Activated CD4-positive, alpha-beta T cell treated with anti-CD3 and anti-CD28 coated beads, Interleukin-2, amount 10 ng/mL, durations not matched to agents 7 days and 5 days (primary cell): ENCODE measurements around the gene NIT2. TPM values are rescaled to one million over a fixed set of nuclear protein-coding genes. Genes with fewer than 3 reads are reported as not detected.

Experiments used
- CTCF ChIA-PET: fragments of 350-600 bp; sonication (Branson Sonifier 250); formaldehyde crosslinking; loops from one replicate; lab custom pipeline; 2021; ENCODE audit warnings: antibody characterized with exemption; lab: Charles Lee
- POLR2A ChIA-PET: fragments of 350-600 bp; sonication (Branson Sonifier 250); formaldehyde crosslinking; loops from one replicate; lab custom pipeline; 2021; ENCODE audit warnings: antibody characterized with exemption; lab: Charles Lee
- DNase-seq: peaks from one replicate; pipeline ENCODE4 v3.0.0-alpha.2; 2020
- H3K27ac Mint-ChIP-seq: one replicate; pipeline ENCODE4 v1.8.0; 2021; ENCODE audit warnings: mild to moderate bottlenecking, moderate library complexity, mixed read lengths
- H3K27me3 Mint-ChIP-seq: one replicate; pipeline ENCODE4 v1.8.0; 2021; ENCODE audit warnings: mixed read lengths
- H3K36me3 Mint-ChIP-seq: one replicate; pipeline ENCODE4 v1.8.0; 2021; ENCODE audit warnings: low read depth, mixed read lengths
- H3K4me1 Mint-ChIP-seq: one replicate; pipeline ENCODE4 v1.8.0; 2021; ENCODE audit warnings: mixed read lengths
- H3K4me3 Mint-ChIP-seq: one replicate; pipeline ENCODE4 v1.8.0; 2021; ENCODE audit warnings: mild to moderate bottlenecking, moderate library complexity, mixed read lengths
- H3K9me3 Mint-ChIP-seq: one replicate; pipeline ENCODE4 v1.8.0; 2021; ENCODE audit warnings: mixed read lengths
- total RNA-seq, 2 experiments: library from RNA; stranded (reverse); gene quantifications; one replicate each; pipeline ENCODE4 v1.2.3, GENCODE V29; 2021

The NIT2 gene, protein sequence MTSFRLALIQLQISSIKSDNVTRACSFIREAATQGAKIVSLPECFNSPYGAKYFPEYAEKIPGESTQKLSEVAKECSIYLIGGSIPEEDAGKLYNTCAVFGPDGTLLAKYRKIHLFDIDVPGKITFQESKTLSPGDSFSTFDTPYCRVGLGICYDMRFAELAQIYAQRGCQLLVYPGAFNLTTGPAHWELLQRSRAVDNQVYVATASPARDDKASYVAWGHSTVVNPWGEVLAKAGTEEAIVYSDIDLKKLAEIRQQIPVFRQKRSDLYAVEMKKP
- total RNA-seq, result 10 to 100 TPM; 41.7 to 45.7 TPM

DNA sequence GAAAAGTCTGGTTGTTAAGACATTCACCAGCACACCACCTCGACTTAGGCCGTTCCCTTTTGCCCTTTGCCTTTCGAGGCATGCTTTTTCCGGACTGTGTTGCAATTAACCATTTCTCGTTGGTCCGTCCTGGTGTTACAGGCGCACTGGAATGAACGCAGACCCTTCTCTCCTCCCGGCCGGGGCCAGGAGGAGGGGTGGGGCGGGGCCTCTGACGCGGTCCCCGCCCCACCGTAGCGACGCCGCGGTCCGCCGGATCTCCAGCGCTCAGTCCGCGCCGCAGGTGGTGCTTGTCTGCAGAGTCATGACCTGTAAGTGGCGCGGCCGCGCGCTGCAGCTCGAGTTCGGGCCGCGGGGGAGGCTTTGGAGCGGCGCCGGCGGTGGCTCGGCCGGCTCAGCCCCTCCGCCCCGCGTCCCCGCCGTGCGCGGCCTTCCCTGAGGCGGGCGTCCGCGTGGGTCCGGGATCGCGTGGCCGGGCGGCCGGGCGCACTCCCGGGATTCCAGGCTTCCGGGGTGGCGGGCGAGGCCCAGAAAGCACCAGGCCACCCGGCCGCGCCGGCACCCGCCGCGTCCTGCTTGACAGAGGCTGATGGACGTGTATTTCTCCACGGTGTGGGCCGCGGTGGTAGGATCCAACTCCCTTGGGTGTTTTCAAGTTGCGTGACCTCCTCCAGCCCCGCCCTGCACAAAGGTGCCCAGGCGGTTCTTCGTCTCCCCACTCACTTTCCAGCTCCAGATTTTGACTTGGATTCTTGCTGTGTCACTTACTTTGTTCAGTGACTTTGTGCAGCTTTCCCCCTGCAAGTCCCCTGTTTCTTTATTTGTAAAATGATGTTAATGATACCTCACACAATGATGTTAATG is at the start of gene NIT2:
NIT2 (plus strand) TSS at position 270 of the 864 bp plus-strand sequence; CDS start at position 305, 35 bp downstream.
- H3K27me3 Mint-ChIP-seq, result no peaks in the 10 kb centered on the region
- peak within 1 kb of the TSS; percentile 85 for H3K4me3 Mint-ChIP-seq
- H3K36me3 Mint-ChIP-seq, result peaks cover 9% of the 10 kb centered on the region
- H3K9me3 Mint-ChIP-seq, result no peaks in the 10 kb centered on the region
- H3K27ac Mint-ChIP-seq, result peak within 1 kb of the TSS; percentile 92
- DNase-seq, result peak; percentile 84
- ChIA-PET POLR2A (no interaction called here), CTCF (interaction anchor here (0.6 to 2.5 kb wide), 6 partner anchors 9 to 128 kb away, joined by 3 to 7 read pairs (median 4); no protein-coding TSS in a partner anchor)
- H3K4me1 Mint-ChIP-seq, result peaks cover 24% of the 10 kb centered on the region

DNA sequence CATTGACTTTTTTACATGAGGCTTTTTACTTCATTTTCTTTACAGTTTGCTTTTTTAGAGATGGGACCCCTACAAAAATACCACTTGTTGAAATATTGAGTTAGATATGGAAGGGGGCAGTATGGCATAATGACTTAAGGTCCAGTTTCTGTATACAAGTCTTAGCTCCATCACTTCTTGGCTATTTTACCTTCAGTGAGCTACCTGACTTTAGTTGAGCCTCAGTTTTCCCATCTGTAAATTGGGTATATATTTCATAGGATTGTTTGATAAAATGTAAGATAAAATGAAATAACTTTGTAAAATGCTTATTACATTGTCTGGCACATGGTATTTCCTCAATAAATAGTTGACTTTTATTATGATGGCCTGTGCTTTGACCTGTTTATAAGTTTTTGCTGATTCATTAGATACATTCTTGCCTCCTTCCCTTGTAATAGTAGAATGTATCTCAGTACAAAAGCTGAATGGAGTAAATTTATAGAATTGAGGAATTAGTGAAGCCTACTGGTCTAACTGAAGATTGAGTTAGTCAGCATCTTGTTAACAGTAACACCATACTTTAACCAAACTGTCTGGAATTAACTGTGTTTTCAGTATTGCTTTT is 46.2 kb upstream of the NIT2 start:
- CTCF ChIA-PET, result no interaction called here
- no peaks in the 10 kb centered on the region for H3K9me3 Mint-ChIP-seq
- no peak overlapping the region for H3K4me3 Mint-ChIP-seq
- DNase-seq, result no peak
- no peak overlapping the region for H3K27ac Mint-ChIP-seq
- POLR2A ChIA-PET, result no interaction called here
- H3K27me3 Mint-ChIP-seq, result no peaks in the 10 kb centered on the region
- H3K4me1 Mint-ChIP-seq, result peaks cover 4% of the 10 kb centered on the region
- H3K36me3 Mint-ChIP-seq, result peaks cover 23% of the 10 kb centered on the region

DNA sequence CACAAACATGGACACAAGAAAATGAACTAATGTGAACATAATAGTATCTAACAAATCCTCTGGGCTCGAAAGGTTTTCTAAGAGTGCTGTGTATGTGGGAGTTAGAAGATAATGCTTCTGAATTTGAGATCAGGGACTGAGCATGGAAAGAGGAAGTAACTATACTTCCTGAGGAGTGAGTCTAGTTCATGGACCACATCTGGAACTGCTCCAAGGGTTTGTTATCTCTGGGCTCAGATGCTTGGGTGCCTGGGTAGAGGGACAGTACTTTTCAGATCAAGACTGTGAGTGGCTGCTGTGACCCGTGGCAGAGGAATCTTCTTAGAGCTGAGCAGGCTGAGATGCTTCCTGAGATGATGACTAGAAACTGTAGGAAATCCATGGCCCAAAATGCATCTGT is 45.2 kb upstream of the NIT2 start:
- CTCF ChIA-PET, result no interaction called here
- H3K4me1 Mint-ChIP-seq, result peaks cover 4% of the 10 kb centered on the region
- DNase-seq, result no peak
- POLR2A ChIA-PET, result no interaction called here
- H3K36me3 Mint-ChIP-seq, result peaks cover 20% of the 10 kb centered on the region
- no peaks in the 10 kb centered on the region for H3K27me3 Mint-ChIP-seq
- H3K4me3 Mint-ChIP-seq, result no peak overlapping the region
- no peaks in the 10 kb centered on the region for H3K9me3 Mint-ChIP-seq
- peak overlapping the region; percentile 51 for H3K27ac Mint-ChIP-seq

DNA sequence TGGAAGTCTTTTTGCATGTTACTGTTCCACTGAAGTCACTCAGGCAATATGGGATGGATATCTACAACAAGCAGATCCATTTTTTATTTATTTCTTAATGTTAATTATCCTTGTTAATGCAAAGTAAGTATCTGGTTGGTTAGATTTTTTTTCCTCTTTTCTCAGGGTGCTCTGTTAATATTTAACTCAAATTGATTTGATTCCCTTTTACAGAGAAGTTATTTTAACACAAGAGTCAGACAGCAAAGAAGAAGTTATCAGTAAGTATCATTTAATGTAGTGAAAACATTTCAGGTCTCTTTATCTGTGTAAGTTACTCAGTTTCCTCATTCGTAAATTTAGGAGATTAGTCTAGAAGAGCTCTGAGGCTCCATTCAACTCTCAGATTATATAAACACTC is 39.5 kb upstream of the NIT2 start:
- Mint-ChIP-seq H3K9me3 (no peaks in the 10 kb centered on the region), H3K27ac (no peak overlapping the region), H3K36me3 (peaks cover 23% of the 10 kb centered on the region), H3K27me3 (no peaks in the 10 kb centered on the region), H3K4me3 (no peak overlapping the region), H3K4me1 (peaks cover 4% of the 10 kb centered on the region)
- ChIA-PET POLR2A (no interaction called here), CTCF (no interaction called here)
- DNase-seq, result no peak

DNA sequence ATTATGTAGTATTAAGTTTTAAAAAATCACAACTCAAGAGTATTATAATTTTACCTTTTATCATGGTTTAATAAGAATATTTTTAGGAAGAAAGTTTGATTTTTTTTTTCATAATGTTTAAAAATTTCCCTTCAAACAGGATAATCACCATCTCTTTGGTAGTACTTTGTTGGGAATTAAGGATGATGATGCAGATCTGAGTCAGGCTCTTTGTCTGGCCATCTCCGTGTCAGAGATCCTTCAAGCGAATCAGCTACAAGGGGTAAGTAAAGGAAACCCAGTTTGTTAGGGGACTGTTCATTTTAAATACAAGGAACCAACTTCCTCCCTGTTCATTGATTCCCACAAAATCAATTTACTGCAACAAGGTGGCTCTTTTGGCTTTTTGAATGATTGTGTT is 36.8 kb upstream of the NIT2 start:
- ChIA-PET CTCF (interaction anchor here (0.6 kb wide), 1 partner anchor 1121 kb away, joined by 5 read pairs; no protein-coding TSS in a partner anchor), POLR2A (no interaction called here)
- H3K27me3 Mint-ChIP-seq, result no peaks in the 10 kb centered on the region
- no peak overlapping the region for H3K4me3 Mint-ChIP-seq
- H3K36me3 Mint-ChIP-seq, result peaks cover 27% of the 10 kb centered on the region
- no peaks in the 10 kb centered on the region for H3K4me1 Mint-ChIP-seq
- no peak overlapping the region for H3K27ac Mint-ChIP-seq
- H3K9me3 Mint-ChIP-seq, result no peaks in the 10 kb centered on the region
- no peak for DNase-seq

DNA sequence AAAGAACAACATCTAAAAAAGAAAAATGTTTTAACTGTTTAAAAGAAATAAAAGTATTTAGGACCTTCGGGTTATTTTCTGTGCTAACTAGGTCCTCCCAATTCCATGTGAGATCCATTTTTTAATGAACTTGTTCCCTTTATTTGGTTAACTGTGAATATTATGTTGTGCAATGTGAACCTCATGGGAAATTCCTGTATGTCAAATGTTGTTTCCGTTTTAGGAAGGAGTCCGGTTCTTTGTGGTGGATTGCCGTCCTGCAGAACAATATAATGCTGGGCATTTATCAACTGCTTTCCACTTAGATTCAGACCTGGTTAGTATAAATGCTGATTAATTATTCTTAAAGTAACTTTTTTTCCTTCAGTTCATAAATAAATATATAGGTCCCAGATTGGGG is 35.5 kb upstream of the NIT2 start:
- ChIA-PET CTCF (no interaction called here), POLR2A (no interaction called here)
- no peaks in the 10 kb centered on the region for H3K9me3 Mint-ChIP-seq
- no peaks in the 10 kb centered on the region for H3K27me3 Mint-ChIP-seq
- H3K4me1 Mint-ChIP-seq, result no peaks in the 10 kb centered on the region
- no peak overlapping the region for H3K27ac Mint-ChIP-seq
- peaks cover 28% of the 10 kb centered on the region for H3K36me3 Mint-ChIP-seq
- no peak for DNase-seq
- no peak overlapping the region for H3K4me3 Mint-ChIP-seq

DNA sequence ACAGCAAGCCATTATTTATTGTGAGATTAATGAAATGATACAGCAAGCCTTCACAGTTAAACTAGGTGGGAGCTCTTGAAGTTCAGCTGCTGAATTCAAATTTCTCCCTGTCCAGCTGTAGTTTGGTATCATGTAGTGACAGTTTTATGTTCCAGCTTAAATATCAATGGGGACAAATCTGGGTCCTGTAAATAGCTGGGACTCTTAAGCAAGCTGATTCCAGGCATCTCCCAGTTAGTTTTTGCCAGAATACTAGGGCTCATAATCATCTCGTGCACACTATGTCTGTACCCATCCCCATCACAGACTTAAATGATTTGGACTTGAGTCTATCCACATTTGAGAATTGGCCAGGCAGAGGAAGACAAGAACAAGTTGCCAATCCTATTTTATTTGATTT is 27.9 kb upstream of the NIT2 start:
- Mint-ChIP-seq H3K27me3 (no peaks in the 10 kb centered on the region), H3K9me3 (no peaks in the 10 kb centered on the region), H3K4me3 (no peak overlapping the region), H3K27ac (no peak overlapping the region), H3K4me1 (peaks cover 2% of the 10 kb centered on the region), H3K36me3 (peaks cover 20% of the 10 kb centered on the region)
- POLR2A ChIA-PET, result interaction anchor here (0.5 kb wide), 1 partner anchor 300 kb away, joined by 3 read pairs; no protein-coding TSS in a partner anchor
- CTCF ChIA-PET, result no interaction called here
- DNase-seq, result no peak

DNA sequence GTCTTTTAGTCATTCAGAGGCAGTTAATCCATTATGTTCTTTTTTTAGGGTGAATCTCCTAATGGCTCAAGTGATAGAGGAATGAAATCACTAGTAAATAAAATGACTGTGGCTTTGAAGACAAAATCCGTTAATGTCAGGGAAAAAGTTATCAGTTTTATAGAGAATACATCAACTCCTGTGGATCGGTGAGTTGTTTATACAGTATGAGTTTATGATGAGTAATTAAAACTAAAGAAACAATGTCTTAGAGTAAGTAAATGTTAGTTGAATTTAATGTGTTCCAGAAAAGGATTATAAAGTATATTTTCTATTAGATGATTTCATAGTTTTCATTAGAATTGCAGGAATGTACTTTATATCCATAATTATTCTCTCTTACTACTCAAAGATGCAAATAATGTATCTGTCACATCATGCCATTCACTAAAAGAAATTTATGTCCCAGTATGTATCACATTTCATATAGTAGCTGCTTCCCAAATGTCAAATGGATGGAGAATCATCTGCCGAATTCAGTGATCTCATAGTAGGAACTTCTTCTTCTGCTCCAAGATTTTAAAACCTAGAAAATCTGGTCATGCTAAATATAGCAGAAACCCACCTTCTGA is 24.1 kb upstream of the NIT2 start:
- no peaks in the 10 kb centered on the region for H3K9me3 Mint-ChIP-seq
- H3K27me3 Mint-ChIP-seq, result no peaks in the 10 kb centered on the region
- no peak overlapping the region for H3K4me3 Mint-ChIP-seq
- ChIA-PET POLR2A (no interaction called here), CTCF (no interaction called here)
- peaks cover 17% of the 10 kb centered on the region for H3K36me3 Mint-ChIP-seq
- peaks cover 2% of the 10 kb centered on the region for H3K4me1 Mint-ChIP-seq
- no peak for DNase-seq
- no peak overlapping the region for H3K27ac Mint-ChIP-seq

DNA sequence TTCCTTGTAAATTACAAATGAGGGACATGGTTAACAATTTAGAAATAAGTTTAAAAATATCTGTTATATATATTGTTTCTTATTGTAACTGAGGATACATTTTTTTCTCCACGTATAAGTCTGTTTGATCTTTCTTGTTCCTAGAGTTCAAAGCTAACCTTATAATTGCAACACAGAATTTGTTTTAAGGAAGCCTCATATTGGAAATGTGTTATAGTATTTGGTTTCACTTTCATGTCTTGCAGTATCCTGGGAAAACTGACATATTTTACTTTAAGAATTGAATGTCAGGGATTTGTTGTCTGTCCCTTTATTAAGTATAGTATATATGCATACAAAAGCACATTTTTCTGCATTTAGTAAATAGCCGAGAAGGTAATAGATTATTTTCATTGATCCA is 23.5 kb upstream of the NIT2 start:
- CTCF ChIA-PET, result no interaction called here
- Mint-ChIP-seq H3K4me3 (no peak overlapping the region), H3K27me3 (no peaks in the 10 kb centered on the region), H3K36me3 (peaks cover 17% of the 10 kb centered on the region), H3K4me1 (peaks cover 2% of the 10 kb centered on the region), H3K9me3 (no peaks in the 10 kb centered on the region), H3K27ac (no peak overlapping the region)
- POLR2A ChIA-PET, result no interaction called here
- DNase-seq, result no peak

DNA sequence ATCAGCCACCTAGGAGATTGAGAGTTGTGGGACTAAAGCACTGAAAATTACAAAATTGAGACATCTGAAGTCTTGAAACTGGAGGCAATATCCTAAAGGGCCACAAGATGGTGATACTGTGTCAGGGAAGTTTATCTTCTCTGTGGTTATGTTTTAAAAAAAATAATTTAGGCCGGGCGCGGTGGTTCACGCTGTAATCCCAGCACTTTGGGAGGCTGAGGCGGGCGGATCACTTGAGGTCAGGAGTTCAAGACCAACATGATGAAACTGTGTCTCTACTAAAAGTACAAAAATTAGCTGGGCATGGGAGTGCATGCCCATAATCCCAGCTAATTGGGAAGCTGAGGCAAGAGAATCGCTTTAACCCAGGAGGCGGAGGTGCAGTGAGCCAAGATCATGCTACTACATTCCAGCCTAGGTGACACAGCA is 17.9 kb upstream of the NIT2 start:
- H3K27ac Mint-ChIP-seq, result peak overlapping the region; percentile 58

DNA sequence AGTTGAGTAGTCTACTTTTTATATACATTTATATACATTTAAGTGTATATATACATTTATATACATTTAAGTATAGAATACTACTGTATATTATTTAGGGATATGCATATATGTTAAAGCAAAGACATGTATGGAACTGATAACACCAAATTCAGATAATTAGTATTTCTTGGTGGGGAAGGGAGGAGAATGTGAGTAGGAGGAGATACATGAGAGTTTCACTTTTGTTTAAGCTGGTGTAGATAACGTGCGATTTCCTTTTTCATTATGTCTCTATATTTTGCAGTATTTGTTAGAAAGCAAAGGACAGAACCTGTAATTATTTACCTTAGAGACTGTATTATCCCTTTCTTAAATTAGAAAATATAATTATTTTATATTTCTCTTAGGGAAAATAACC is 16.6 kb upstream of the NIT2 start:
- Mint-ChIP-seq H3K9me3 (no peaks in the 10 kb centered on the region), H3K4me3 (no peak overlapping the region), H3K27ac (peak overlapping the region; percentile 83), H3K36me3 (peaks cover 13% of the 10 kb centered on the region), H3K4me1 (peaks cover 17% of the 10 kb centered on the region), H3K27me3 (no peaks in the 10 kb centered on the region)
- DNase-seq, result no peak
- ChIA-PET POLR2A (no interaction called here), CTCF (no interaction called here)

More for the DNA sequence above, 17.9 kb upstream of the NIT2 start:
- H3K4me3 Mint-ChIP-seq, result no peak overlapping the region
- ChIA-PET CTCF (interaction anchor here (0.6 to 1.1 kb wide), 3 partner anchors 56 to 494 kb away, joined by 3 read pairs; partner anchors contain the start of gene TBC1D23), POLR2A (interaction anchor here (0.6 kb wide), 1 partner anchor 486 kb away, joined by 4 read pairs; no protein-coding TSS in a partner anchor)
- H3K36me3 Mint-ChIP-seq, result peaks cover 13% of the 10 kb centered on the region
- H3K9me3 Mint-ChIP-seq, result no peaks in the 10 kb centered on the region
- peak; percentile 65 for DNase-seq
- H3K27me3 Mint-ChIP-seq, result no peaks in the 10 kb centered on the region
- H3K4me1 Mint-ChIP-seq, result peaks cover 17% of the 10 kb centered on the region

DNA sequence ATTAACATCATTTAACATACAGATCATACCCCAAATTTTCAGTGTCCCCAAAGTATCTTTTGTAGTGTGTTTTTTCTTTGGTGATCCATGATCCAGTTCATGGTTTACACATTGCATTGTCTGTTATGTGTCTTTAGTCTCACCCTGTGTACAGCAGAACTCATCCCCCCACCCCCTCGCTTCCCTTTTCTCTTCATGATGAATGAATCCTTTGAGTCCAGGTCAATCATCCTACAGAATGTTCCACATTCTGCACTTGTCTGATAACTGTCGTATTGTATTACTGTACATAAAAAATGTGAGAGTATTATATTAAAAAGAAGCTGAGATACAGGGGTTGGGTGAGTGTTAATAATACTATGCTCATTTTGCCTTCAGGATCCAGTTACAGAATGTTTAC is 14.6 kb upstream of the NIT2 start:
- H3K4me1 Mint-ChIP-seq, result peaks cover 17% of the 10 kb centered on the region
- peaks cover 12% of the 10 kb centered on the region for H3K36me3 Mint-ChIP-seq
- H3K27me3 Mint-ChIP-seq, result no peaks in the 10 kb centered on the region
- CTCF ChIA-PET, result no interaction called here
- POLR2A ChIA-PET, result no interaction called here
- H3K9me3 Mint-ChIP-seq, result no peaks in the 10 kb centered on the region
- H3K4me3 Mint-ChIP-seq, result no peak overlapping the region
- H3K27ac Mint-ChIP-seq, result no peak overlapping the region
- no peak for DNase-seq
